ENCODE measurements around the gene CENPU.

DNA sequence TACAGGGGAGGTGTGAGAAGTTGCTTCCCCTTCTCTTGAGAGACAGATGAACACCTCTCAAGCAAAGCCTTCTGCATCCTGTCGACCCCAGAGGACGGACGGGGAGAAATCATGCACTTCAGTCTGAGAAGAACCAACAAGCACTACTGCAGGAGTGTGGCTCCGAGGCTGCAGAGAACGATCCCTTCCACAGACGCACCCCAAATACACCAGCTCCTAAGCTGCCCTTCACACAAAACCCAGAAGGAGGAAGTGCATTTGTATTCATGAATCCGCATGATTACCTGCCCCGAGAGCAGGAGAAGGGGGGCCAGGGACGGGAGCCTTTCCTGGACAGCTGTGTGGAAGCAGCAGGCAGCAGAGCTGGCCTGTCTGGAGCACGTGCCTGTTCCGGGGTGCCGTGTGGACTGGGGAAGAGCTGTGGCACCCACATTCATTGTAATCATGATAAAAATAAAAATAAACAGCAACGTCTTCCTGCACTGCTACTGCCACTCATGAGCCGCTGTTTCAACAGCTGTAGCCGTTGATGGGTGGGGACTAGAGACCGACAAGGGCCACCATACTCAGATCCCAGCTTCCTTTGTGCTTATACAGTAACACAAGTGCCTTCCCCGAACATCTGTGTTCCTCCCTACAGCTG lies 49.0 kb upstream of the CENPU start:
- TF ChIP-seq POLR2A (IDR thresholded peaks at IDR 0.05) (no peak), POLR2AphosphoS5 (IDR thresholded peaks at IDR 0.05) (no peak), EP300 (IDR thresholded peaks at IDR 0.05) (no peak)
- TF ChIP-seq, protein P1, sequence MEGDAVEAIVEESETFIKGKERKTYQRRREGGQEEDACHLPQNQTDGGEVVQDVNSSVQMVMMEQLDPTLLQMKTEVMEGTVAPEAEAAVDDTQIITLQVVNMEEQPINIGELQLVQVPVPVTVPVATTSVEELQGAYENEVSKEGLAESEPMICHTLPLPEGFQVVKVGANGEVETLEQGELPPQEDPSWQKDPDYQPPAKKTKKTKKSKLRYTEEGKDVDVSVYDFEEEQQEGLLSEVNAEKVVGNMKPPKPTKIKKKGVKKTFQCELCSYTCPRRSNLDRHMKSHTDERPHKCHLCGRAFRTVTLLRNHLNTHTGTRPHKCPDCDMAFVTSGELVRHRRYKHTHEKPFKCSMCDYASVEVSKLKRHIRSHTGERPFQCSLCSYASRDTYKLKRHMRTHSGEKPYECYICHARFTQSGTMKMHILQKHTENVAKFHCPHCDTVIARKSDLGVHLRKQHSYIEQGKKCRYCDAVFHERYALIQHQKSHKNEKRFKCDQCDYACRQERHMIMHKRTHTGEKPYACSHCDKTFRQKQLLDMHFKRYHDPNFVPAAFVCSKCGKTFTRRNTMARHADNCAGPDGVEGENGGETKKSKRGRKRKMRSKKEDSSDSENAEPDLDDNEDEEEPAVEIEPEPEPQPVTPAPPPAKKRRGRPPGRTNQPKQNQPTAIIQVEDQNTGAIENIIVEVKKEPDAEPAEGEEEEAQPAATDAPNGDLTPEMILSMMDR (IDR thresholded peaks at IDR 0.05), result no peak

Measured in suprapubic skin (tissue), 4 donors.